Mesenchymal stem cell (in vitro differentiated cells and primary cell): Measurements from ENCODE around the gene TFDP3.

Source experiments
- DNase-seq: peaks from one replicate; pipeline ENCODE4 v3.0.0-alpha.2; 2013
- H2AFZ ChIP-seq: one replicate; pipeline ENCODE4 v1.6.1; 2013; ENCODE audit warnings: low read depth, mild to moderate bottlenecking, control low read depth, inconsistent platforms, low read length, moderate library complexity
- H2AK5ac ChIP-seq: 2 replicates; pipeline ENCODE4 v1.6.1; 2013; ENCODE audit warnings: low read length, moderate library complexity, mild to moderate bottlenecking, inconsistent platforms; ENCODE audit not compliant: severe bottlenecking
- H2BK120ac ChIP-seq: one replicate; pipeline ENCODE4 v1.6.1; 2013; ENCODE audit warnings: low read depth, mild to moderate bottlenecking, inconsistent platforms, low read length, moderate library complexity
- H2BK12ac ChIP-seq, 2 experiments: one replicate each; pipeline ENCODE4 v1.6.1; 2013; ENCODE audit warnings: inconsistent platforms in 2 of 2, low read length in 2 of 2, mild to moderate bottlenecking in 2 of 2, moderate library complexity in 2 of 2, control low read depth in 1 of 2
- H2BK15ac ChIP-seq: one replicate; pipeline ENCODE4 v1.6.1; 2013; ENCODE audit warnings: mild to moderate bottlenecking, low read depth, inconsistent platforms; ENCODE audit not compliant: poor library complexity, severe bottlenecking
- H2BK5ac ChIP-seq: 2 replicates; pipeline ENCODE4 v1.6.1; 2013; ENCODE audit warnings: low read depth, mild to moderate bottlenecking, low read length, control low read depth, inconsistent platforms; ENCODE audit not compliant: poor library complexity, severe bottlenecking
- H3K14ac ChIP-seq, 2 experiments: one replicate each; pipeline ENCODE4 v1.6.1; 2013; ENCODE audit warnings: inconsistent platforms in 2 of 2, low read length in 2 of 2, control low read depth in 1 of 2, mild to moderate bottlenecking in 1 of 2, moderate library complexity in 1 of 2
- H3K18ac ChIP-seq, 2 experiments: one replicate each; pipeline ENCODE4 v1.6.1; 2013; ENCODE audit warnings: inconsistent platforms in 2 of 2, low read length in 2 of 2, control low read depth in 1 of 2, low read depth in 1 of 2, mild to moderate bottlenecking in 1 of 2
- H3K23ac ChIP-seq, 2 experiments: one replicate each; pipeline ENCODE4 v1.6.1; 2013; ENCODE audit warnings: inconsistent platforms in 2 of 2, low read length in 2 of 2, mild to moderate bottlenecking in 2 of 2, moderate library complexity in 2 of 2, control low read depth in 1 of 2
- H3K27ac ChIP-seq: 2 replicates; pipeline ENCODE4 v1.5.1; 2013; ENCODE audit warnings: mild to moderate bottlenecking, moderate library complexity, low read length, control low read depth, inconsistent platforms; ENCODE audit not compliant: poor library complexity, severe bottlenecking
- H3K27me3 ChIP-seq, 2 experiments: 2 replicates each; pipeline versions ENCODE4 v1.6.1 to v1.7.0; 2013; ENCODE audit warnings: low read length in 2 of 2, mild to moderate bottlenecking in 2 of 2, moderate library complexity in 2 of 2, control low read depth in 1 of 2, inconsistent platforms in 1 of 2; ENCODE audit not compliant: control insufficient read depth in 1 of 2, insufficient read depth in 1 of 2
- H3K36me3 ChIP-seq, 2 experiments: 2 replicates each; pipeline versions ENCODE4 v1.6.1 to v1.7.0; 2013; ENCODE audit warnings: low read length in 2 of 2, control low read depth in 1 of 2, inconsistent platforms in 1 of 2, low read depth in 1 of 2, mild to moderate bottlenecking in 1 of 2; ENCODE audit not compliant: insufficient read depth in 2 of 2, control insufficient read depth in 1 of 2
- H3K4ac ChIP-seq, 2 experiments: one replicate each; pipeline ENCODE4 v1.6.1; 2013; ENCODE audit warnings: inconsistent platforms in 2 of 2, low read length in 2 of 2, mild to moderate bottlenecking in 2 of 2, moderate library complexity in 2 of 2, control low read depth in 1 of 2, low read depth in 1 of 2
- H3K4me1 ChIP-seq: 2 replicates; pipeline ENCODE4 v1.6.1; 2013; ENCODE audit warnings: low read depth, low read length, control low read depth; ENCODE audit not compliant: control insufficient read depth, insufficient read depth
- H3K4me2 ChIP-seq: 2 replicates; pipeline ENCODE4 v1.6.1; 2013; ENCODE audit warnings: low read length, mild to moderate bottlenecking, inconsistent platforms; ENCODE audit not compliant: poor library complexity, severe bottlenecking
- H3K4me3 ChIP-seq, 2 experiments: 2 replicates each; pipeline versions ENCODE4 v1.5.1 to v1.7.0; 2013; ENCODE audit warnings: low read length in 2 of 2, mild to moderate bottlenecking in 2 of 2, control low read depth in 1 of 2, low read depth in 1 of 2; ENCODE audit not compliant: insufficient read depth in 1 of 2
- H3K79me1 ChIP-seq: replicated peaks from 2 replicates; pipeline ENCODE4 v1.6.1; 2013; ENCODE audit warnings: mild to moderate bottlenecking, control low read depth, low read length, inconsistent platforms; ENCODE audit not compliant: poor library complexity, severe bottlenecking
- H3K9ac ChIP-seq: 2 replicates; pipeline ENCODE4 v1.7.0; 2013; ENCODE audit warnings: mild to moderate bottlenecking, low read length, moderate library complexity
- H3K9me3 ChIP-seq: 2 replicates; pipeline ENCODE4 v1.7.0; 2013; ENCODE audit warnings: mild to moderate bottlenecking, low read length; ENCODE audit not compliant: control insufficient read depth
- H4K8ac ChIP-seq: one replicate; pipeline ENCODE4 v1.6.1; 2013; ENCODE audit warnings: inconsistent platforms, mild to moderate bottlenecking, low read length, moderate library complexity
- H4K91ac ChIP-seq: one replicate; pipeline ENCODE4 v1.6.1; 2013; ENCODE audit warnings: mild to moderate bottlenecking, low read length, inconsistent platforms
- WGBS: methylation state at CpG from one replicate; pipeline ENCODE4 v1.1.7; 2013; ENCODE audit warnings: mixed read lengths; 5-methylcytosine and 5-hydroxymethylcytosine counted together

Gene TFDP3

DNA sequence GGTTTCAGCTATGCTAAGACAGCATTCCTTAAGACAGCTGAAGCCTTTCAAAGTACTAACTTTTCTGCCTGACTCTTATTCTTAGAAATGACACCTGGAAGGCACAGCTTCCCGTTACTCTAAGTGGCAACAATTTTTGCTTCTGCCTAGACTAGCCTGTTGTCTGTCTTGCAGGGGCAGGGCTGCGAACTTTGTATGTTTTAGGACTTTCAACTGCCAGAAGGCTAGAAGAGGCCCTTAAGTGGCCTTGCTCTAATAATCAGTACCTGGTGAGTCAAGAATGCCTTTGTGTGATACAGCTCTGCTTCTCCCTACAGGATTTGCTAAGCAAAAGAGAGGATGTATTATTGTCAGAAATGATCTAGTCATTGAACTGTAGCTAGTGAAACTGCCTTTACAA lies 30.0 kb upstream of the TFDP3 start:
- no peak overlapping the region for H3K18ac ChIP-seq
- H2BK12ac ChIP-seq = no peak overlapping the region
- H3K27me3 ChIP-seq = peaks cover 0 to 7% of the 10 kb centered on the region in 2 experiments
- H2BK120ac ChIP-seq = no peak overlapping the region
- H3K79me1 ChIP-seq = no peaks in the 10 kb centered on the region
- no peak overlapping the region for H3K4me2 ChIP-seq
- H3K4ac ChIP-seq = no peak overlapping the region
- no peak for DNase-seq
- H3K4me3 ChIP-seq = no peak overlapping the region
- 84% methylated on average over 2 of the region's 2 CpGs for WGBS
- H2AFZ ChIP-seq = no peak overlapping the region
- H2AK5ac ChIP-seq = no peak overlapping the region
- no peak overlapping the region for H4K91ac ChIP-seq
- H3K27ac ChIP-seq = no peak overlapping the region
- H3K9ac ChIP-seq = no peak overlapping the region
- H2BK15ac ChIP-seq = no peak overlapping the region
- no peak overlapping the region for H2BK5ac ChIP-seq
- H3K36me3 ChIP-seq = no peaks in the 10 kb centered on the region
- H3K4me1 ChIP-seq = no peaks in the 10 kb centered on the region
- peaks cover 44% of the 10 kb centered on the region for H3K9me3 ChIP-seq
- no peak overlapping the region for H4K8ac ChIP-seq
- H3K23ac ChIP-seq = no peak overlapping the region
- no peak overlapping the region for H3K14ac ChIP-seq

DNA sequence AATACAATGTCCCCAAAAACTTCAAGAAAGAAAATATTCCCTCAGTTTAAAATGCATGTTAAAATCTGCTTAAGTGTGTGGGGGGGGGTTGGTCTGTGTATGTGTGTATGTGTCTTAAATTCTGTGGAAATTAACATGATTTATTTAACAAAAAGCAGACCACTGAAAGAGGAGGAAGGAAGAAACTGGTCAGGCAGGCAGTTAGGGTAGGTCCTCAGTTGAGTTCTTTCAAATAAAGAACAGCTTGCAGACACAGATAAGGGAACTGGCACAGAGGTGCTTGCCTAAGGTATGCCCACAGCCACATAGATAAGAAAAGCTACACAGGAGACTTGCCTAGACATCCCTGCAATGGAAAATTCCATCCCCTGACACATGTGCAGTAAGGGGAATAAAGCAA lies 28.8 kb upstream of the TFDP3 start:
- no peak overlapping the region for H2AK5ac ChIP-seq
- H3K4me3 ChIP-seq = no peak overlapping the region
- no peaks in the 10 kb centered on the region for H3K36me3 ChIP-seq
- no peak overlapping the region for H2BK5ac ChIP-seq
- H3K4ac ChIP-seq = no peak overlapping the region
- no peak overlapping the region for H2AFZ ChIP-seq
- H3K9me3 ChIP-seq = peaks cover 44% of the 10 kb centered on the region
- no peak overlapping the region for H3K9ac ChIP-seq
- no peak overlapping the region for H3K23ac ChIP-seq
- no peak overlapping the region for H4K8ac ChIP-seq
- DNase-seq = no peak
- H3K27ac ChIP-seq = no peak overlapping the region
- H3K27me3 ChIP-seq = peaks cover 0 to 2% of the 10 kb centered on the region in 2 experiments
- H3K4me2 ChIP-seq = no peak overlapping the region
- H3K18ac ChIP-seq = no peak overlapping the region
- H3K79me1 ChIP-seq = no peaks in the 10 kb centered on the region
- no peaks in the 10 kb centered on the region for H3K4me1 ChIP-seq
- no peak overlapping the region for H2BK12ac ChIP-seq
- H3K14ac ChIP-seq = no peak overlapping the region
- H2BK15ac ChIP-seq = no peak overlapping the region
- H4K91ac ChIP-seq = no peak overlapping the region
- H2BK120ac ChIP-seq = no peak overlapping the region

DNA sequence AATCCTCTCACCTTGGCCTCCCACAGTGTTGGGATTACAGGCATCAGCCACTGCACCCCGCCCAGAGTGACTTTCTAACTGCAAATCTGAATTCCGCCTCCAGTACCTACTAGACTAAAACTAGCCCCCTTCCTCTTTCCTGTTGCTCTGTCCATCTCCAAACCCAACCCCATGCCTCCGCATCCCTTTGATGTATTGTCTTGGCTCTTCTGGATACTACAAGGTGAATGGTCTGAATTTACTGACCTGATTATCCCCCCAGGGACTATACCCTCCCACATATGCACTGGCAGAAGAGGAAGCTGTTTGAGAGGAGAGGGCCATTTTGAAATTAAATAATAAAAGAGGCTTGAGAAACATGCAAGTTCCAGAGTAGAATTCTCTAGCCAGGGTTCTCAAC lies 17.7 kb upstream of the TFDP3 start:
- Histone ChIP-seq H3K9ac (no peak overlapping the region), H3K9me3 (peaks cover 4% of the 10 kb centered on the region), H2BK15ac (no peak overlapping the region), H3K27ac (no peak overlapping the region), H2BK120ac (no peak overlapping the region), H3K4me1 (no peaks in the 10 kb centered on the region), H3K4me2 (no peak overlapping the region), H3K27me3 (peaks cover 0 to 26% of the 10 kb centered on the region in 2 experiments), H3K4ac (no peak overlapping the region), H2BK5ac (no peak overlapping the region), H3K18ac (no peak overlapping the region), H2AFZ (no peak overlapping the region), H3K23ac (no peak overlapping the region), H4K8ac (no peak overlapping the region), H2BK12ac (no peak overlapping the region), H3K14ac (no peak overlapping the region), H3K36me3 (no peaks in the 10 kb centered on the region), H3K4me3 (no peak overlapping the region), H3K79me1 (no peaks in the 10 kb centered on the region), H2AK5ac (no peak overlapping the region), H4K91ac (no peak overlapping the region)
- 80% methylated on average over 1 of the region's 3 CpGs for WGBS
- DNase-seq = no peak

DNA sequence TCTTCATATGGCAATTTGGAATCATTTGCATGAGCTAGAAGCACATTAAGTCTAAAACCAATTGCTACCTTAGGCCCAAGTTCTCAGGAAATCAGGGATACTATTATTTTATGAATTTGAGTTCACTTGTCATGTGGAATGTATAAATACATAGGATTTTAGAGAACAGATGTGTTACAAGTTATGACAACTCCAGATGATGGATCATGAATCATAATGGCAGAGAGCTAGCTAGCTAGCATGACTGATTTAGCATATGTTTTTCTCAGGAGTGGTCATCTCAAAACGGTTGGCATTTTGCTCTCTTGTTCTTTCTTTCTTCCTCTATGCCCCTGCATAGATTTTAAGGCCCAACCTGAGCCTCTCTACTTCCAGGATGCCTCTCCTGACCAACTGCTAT lies 14.2 kb upstream of the TFDP3 start:
- Histone ChIP-seq H2BK12ac (no peak overlapping the region), H3K4me1 (no peaks in the 10 kb centered on the region), H3K36me3 (no peaks in the 10 kb centered on the region), H3K9ac (no peak overlapping the region), H4K91ac (no peak overlapping the region), H3K27ac (no peak overlapping the region), H3K4me3 (no peak overlapping the region), H3K18ac (no peak overlapping the region), H3K14ac (no peak overlapping the region), H2BK120ac (no peak overlapping the region), H3K4me2 (no peak overlapping the region), H3K79me1 (no peaks in the 10 kb centered on the region), H3K27me3 (peaks cover 0 to 31% of the 10 kb centered on the region in 2 experiments), H2AK5ac (no peak overlapping the region), H3K4ac (no peak overlapping the region), H3K9me3 (no peaks in the 10 kb centered on the region), H3K23ac (no peak overlapping the region), H4K8ac (no peak overlapping the region), H2BK5ac (no peak overlapping the region), H2BK15ac (no peak overlapping the region), H2AFZ (no peak overlapping the region)
- WGBS = 77% methylated on average over 1 of the region's 1 CpG
- DNase-seq = no peak
